ENCODE results near the gene DPP10.
"Not testable (repeated sequence)": the region's sequence is repeated elsewhere in the genome, so short reads cannot be mapped to it uniquely, and the experiment has no call there.

The DPP10 gene

DNA sequence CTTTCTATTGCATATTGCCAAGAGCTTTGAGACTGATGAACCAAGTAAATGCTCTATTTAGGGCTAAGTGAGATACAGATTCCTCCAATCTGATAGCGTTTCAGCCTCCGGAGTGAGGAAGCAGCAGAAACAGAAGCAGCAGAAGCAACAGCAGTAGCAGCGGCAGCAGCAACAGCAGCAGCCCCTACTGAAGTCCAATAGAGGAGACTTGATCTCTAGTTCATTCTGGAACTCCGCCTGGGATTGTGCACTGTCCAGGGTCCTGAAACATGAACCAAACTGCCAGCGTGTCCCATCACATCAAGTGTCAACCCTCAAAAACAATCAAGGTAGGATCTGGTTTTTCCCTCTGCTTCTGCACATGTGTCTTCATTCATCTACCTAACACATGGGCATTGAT is at the start of gene DPP10:
Gene DPP10, plus strand, starts transcription at position 132 of the 400 bp plus-strand sequence.
- no peak for DNase-seq

DNA sequence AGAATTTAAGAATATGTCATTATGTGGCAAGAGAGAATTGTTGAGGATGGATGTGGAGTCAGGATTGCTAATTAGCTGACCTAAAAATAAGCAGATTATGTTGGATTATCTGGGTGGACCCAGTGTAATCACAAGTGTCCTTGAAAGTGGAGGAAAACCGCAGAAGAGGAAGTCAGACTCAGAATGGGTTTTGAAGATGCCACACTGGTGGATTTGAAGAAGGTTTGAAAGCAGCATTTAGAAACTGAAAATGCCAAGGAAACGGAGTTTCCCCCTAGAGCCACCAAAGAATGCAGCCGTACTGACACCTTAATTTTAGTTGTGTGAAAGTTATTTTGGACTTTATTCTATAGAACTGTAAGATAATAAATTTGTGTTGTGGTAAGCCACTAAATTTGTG is 41.6 kb upstream of the DPP10 start:
- DNase-seq, result peak; percentile 1

DNA sequence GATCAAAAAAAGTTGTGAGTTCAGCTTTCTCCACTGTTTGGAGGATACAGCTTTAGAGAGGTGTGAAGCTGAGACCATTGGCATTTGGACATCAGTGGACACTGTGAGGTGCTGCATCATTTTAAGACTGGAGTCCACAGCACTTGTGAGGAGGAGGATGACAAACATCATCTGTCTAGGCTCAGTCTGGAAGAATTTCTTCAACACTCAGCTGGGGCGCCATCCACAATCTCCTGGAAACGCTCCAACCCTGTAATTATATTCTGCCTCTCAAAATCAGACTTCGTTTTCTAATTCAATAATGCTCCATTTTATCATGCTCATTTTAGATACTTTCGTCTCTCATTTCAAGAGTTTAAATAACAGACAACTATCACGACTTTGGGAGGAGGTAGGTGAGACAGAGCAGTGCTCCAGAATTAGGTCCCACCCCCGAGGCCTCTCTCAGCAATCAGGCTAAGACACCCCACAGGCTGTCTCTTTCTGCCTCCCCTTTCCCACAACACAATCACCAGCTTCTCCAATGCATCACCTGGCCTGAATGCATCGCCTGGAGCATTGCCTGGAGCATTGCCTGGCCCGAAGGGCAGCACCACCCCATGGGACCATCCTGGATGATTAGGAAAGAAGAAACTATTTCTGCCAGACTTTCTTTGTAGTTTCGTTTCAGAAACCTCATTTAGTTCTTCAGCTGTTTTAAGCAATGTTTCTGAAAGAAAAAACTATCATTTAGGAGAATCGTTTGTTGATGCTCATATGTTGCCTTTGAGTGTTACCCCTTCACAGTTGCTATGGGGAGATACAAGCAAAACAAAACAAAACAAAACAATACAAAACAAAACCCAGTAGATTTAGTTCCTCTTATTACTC is 37.0 kb upstream of the DPP10 start:
- DNase-seq, result no peak

DNA sequence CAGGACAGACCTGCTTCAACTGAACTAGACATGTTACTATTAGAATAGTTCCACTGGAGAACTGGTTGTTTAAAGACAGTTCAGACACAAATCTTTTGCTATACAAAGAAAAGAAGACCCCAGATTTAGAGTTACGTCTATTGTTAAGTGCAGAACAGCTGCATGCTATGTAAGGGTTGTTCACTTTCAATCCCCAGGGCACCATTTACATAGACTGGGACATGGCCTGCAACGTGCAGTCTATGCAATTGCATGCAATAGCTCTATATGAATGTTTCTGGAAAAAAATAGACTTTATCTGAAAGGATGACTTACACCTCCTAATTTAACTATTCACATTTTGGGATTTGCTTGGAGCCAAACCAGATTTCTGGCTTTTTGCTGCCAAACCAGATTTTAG is 36.1 kb upstream of the DPP10 start:
- no peak for DNase-seq

DNA sequence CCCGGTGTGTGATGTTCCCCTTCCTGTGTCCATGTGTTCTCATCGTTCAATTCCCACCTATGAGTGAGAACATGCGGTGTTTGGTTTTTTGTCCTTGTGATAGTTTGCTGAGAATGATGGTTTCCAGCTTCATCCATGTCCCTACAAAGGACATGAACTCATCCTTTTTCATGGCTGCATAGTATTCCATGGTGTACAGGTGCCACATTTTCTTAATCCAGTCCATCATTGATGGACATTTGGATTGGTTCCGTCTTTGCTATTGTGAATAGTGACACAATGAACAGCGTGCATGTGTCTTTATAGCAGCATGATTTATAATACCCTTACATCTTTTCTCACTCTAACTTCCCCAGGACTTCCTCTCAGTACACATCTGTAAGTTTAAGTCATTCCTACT is 35.1 kb upstream of the DPP10 start:
- DNase-seq, result not testable (repeated sequence)

DNA sequence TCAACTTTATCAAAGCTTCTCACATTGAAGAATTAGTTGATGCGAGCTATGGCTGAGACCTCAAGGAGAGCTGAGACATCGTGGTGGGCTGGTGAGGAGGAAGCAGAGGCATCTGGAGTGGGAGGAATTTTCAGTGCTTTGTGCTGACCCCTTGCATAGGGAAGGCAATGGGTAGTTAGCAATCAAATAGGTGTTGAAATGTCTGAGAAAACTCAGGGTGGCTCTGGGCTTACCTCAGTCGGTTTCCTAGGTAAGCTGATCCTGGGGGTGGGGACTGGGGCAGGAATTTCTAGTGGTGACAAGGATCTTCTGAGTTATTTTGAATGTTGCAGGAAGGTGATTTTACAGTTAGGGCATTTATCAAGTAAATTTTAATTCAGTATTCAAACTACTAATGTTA is 20.7 kb upstream of the DPP10 start:
- no peak for DNase-seq

DNA sequence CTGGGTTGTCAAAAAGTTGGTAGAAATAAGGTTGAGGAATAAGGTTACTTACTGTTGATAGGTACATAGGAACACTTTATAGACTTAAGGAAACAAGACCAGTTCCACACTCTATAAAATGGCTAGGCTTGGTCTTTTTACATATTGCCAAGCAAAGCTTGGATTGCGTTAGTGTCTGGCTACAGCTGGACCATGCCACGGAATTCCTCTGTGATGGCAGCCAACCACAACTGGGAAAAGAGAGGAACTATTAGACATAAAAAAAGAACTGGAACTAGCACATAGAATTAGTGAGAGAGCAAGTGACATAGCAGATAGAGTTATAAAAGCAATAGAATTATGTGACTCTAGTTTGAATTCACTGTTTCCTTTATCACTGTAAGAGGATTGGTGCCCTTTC is 17.7 kb upstream of the DPP10 start:
- DNase-seq, result no peak

DNA sequence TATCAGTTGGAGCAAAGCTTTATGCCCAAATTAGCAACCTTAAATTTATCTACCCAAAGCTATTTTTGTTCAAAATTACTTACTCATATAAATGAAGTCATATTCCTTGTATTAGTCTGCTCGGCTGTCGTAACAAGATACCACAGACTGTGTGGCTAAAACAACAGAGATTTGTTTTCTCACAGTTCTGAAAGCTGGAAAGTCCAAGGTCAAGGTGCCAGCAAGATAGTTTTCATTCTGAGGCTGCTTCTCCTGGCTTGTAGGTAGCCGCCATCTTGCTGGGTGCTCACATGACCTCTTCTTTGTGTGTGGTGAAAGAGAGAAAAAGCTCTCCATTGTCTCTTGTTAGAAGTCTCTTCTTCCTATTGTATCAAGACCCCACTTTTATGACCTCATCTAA is 15.7 kb upstream of the DPP10 start:
- no peak for DNase-seq

DNA sequence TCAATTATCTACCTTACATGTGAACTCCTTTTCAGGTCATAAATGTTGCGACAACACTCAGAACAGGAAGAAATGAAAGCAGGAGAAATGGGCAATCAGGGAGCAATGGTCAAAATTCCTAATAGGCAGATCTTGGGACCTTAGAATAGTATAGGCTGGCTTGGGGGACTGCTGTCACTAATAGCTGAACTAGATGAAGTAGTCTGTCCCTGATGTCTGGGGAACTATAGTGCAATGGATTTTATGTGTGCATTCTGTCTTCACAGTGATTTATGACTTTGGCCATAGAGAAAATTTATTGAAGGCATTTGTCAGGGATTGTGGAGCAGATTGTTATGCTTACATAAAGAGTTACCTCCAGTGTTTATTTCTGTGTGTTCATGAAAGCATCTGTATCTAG is 6.1 kb upstream of the DPP10 start:
- DNase-seq, result no peak

DNA sequence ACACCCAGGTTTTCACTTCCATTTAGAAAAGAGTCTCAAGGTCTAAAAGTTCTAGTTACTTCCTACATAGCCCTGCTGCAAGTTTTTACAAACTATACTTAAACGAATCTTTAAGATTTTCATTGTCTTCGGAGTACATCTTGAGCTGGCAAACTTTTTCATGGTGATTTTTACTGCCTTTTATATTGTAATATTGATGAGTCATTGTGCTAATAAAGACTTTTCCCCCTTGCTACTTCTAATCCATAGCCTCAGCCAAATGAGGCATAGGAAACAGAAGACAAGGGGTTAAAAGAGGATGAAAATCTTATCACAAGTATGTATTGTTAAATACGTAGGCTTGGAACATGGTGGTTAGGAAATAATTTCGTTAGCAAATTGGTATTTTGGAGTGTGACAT is 4.1 kb downstream of the DPP10 start:
- no peak for DNase-seq

DNA sequence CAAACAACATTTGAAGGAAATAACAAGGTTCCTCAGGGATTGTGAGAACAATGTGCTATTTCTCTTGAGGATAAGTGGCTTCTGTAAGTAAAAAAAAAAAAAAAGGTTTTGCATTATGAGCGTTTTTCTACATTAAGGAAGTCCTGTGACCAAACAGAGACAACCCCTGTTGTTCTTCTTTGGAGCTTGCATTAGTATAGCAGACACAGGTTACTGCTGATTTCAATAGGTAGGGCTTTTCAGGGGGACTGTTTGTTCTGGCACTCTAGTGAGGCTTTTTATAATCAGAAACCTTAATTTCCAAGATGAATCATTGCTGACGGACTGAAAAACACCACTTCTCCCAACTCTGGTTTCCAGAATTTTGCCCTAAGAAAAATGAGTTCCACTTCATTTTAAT is 8.2 kb downstream of the DPP10 start:
- DNase-seq, result no peak

DNA sequence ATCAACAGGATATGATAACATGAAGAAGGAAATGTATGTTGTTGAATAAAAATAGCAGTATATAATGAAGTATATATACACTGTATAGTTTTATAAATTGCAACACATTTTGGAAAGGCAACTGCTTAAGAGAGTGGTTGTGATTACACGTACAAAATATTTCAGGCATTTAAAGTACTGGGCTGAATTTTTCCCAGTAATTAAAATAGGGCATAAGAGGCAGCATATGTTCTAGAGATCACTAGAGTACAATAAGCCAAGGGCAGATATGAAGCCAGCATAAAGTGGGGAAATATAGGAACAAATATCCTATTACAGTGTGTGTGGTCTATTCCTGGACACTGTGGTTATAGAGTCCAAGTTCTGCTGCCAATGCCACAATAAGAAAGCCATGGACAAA is 14.1 kb downstream of the DPP10 start:
- DNase-seq, result no peak

DNA sequence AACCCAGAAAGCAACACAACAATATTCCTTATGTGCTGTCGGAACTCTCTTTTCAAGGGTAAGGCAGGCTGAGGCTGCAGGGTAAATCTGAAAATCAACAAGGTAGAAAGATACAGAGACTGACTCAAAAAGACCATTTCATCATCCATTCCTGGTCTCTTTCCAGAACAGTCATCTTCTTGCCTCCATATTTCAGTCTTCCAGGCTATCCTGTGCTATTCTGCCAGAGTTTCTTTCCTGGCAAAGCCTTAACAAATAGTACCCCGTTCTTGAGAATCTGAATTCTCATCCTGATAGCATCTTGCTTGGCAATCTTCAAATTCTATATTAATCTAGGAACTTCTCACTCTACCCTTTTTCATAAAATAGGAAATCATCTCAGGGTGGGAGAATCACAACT is 15.5 kb downstream of the DPP10 start:
- DNase-seq, result no peak

DNA sequence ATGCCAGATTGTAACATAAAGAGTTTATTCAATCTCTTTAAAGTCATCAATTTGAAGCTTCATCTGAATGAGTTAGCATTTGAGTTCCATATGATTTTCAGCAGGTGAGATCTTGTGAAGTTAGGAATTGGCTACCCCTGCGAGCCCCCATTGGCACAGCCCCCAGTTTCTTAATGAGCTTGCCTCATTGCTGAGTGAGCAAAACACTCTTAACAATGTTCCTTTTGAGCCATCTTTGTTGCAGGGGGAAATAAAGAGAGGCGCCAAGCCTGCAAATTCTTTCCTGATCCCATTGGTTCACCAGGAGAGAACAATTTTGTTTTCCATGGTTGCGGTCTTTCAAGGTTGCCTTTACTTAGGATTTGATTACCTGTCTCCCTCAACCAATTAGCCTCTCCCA is 18.7 kb downstream of the DPP10 start:
- no peak for DNase-seq

DNA sequence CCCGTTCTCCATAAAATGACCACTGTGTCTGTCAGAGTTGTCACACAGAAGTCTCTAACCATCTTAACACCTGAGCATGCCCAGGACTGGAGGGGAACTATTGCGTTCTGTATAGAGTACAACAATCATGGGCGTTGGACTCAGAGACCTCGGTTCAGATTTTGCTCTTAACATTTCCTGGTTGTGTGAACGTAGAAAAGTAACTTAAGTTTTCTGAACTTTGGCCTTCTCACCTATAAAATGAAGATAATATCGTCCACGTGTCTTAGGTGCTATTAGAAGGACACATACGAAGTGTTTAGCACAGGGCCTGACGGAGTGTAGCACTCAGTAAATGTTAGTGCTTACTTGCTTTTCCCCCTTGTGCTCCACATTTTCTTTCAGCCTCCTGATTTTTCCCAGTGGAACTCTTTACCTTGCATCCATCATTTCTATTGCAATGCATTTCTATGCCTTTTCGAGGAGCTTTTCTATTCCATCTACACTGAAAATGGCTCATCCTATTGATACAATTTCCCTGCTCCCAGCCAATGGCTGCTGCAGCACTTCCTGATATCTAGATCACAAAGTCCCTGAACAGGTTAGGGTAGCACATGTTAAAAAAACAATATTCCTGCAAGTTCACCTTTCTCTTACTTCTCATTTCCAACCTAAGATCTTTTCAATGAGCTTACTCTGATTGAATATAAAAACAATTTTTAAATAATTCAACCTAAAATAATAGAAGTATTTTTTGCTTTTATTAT is 22.7 kb downstream of the DPP10 start:
- no peak for DNase-seq

DNA sequence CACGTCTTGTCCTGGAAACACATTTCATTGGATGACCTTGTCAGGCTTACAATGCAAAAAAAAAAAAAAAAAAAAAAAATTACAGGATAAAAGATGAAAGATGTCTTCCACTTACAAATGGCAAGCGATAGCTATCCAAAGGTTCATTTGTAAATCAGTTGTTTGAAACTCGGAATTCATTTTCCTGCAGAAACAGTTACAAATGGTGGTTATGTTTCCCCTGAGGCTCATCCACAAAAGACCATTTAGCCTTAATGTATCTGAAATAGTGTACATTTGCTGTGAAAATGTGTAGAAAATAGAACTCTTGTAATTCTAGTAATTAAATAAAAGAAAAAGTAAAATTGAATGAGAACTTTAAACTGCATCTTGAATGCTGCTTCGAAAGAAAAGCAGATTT is 25.9 kb downstream of the DPP10 start:
- DNase-seq, result no peak

DNA sequence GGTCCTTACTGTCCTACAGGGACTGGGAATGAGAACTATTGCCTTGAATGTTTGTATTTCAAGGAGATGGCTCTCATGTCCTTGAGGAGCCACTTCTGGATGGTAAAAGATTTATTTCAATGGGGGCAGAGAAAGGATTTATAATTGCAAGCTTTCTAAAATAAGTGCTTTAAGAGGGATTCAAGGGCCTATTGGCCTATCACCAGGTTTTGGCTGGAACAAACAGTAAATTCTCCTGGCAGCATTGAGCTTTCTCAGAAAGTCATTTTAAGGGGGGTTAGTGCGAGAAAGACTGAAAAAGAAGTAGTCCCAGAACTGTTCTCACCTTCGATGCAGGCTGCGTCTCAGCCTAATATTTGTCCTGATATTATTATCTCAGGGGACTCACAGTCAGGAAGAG is 29.8 kb downstream of the DPP10 start:
- DNase-seq, result no peak

DNA sequence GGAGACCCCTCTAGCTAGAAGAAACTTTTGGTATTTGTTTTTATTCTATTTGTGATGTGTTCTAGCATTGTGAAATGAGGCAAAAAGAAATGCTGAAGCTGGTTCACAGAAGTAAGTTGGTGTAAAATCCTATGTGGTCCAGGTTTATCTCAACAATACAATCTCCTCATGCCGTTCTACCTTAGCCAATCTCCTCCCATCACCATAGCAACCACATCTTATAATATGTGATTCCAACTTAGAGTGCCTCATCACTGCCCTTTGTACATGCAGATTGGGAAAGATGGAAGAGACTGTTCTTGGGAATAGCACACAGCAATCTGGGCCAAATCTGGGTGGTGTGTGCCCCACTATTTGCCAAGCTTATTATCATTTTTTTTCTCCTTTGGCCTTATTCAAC is 30.3 kb downstream of the DPP10 start:
- DNase-seq, result no peak

DNA sequence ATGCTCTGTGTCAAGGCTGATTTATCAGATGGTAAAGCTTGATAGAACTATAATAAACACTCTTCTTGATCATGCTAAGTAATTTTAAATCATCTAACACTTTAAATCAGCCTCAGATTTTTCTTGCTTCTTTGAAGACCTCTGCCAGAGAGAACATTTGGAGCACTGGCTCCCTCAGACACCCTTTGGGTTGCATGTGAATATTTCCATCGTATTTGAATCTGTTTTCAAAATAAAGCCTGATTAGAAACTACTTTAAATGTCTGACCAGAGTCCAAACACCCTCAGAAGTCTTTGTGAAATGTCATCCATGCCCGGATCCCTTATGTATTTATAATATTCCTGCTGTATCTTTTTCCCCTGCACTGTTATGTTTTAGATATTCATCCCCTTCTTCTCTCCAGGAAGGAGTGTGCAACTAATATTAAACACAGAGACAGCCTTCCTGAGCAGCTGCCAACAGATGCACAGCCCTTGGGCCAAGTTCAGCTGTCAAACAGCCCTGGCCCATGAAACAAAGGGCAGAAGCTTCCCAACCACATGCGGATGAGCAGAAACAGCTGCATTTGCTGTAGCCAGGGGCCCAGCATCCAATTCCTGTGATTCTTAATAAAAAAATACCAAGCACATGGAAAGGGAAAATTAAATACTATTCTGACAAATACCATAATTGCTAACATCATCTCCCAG is 46.5 kb downstream of the DPP10 start:
- DNase-seq, result no peak

DNA sequence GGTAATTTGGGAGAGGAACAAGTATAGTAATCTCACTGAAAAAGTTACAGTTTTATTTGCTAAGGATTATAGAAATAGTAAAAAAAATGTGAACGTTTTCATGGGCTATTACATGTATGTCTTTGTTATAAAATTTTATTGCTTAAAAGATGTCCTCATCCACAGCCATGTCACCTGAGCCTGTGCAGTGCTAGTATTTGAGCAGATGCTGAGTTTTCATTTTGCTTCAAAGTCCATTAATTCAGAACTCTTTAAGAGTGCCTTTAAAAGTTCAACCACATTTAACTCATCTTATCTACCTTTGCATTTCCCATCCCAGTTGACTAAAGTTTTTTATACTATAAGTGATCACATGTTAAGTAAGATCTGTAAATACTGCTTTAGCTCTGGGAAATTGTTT is 52.6 kb downstream of the DPP10 start:
- DNase-seq, result no peak

DNA sequence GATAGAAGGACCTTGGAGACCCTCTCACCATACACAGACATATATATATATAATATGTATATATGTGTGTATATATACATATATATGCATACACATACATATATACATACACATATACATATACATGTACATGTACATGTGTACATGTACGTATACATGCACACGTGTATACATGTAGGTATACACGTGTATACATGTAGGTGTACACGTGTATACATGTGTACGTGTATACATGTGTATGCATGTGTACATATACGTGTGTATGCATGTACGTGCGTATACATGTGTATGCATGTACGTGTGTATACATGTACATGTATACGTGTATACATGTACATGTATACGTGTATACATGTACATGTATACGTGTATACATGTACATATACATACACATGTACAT is 54.5 kb downstream of the DPP10 start:
- DNase-seq, result no peak

DNA sequence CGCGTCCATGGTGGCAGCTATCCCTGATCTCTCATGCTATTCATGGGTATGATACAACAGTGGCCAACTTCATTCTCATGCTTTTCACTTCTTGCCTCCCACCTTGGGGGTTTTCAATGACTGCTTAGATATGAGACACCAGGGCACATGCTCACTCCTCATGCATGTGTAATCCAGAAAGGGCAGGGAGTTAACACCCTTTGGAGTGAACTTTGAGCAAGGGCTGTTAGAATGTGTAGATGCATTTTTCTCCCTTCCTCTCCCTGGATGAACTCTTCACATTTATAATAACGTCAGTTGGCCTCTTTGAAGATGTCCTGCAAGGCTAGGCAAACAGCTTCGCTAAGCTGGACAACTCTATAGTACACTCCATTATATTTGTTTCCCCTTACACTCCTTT is 56.7 kb downstream of the DPP10 start:
- DNase-seq, result no peak

DNA sequence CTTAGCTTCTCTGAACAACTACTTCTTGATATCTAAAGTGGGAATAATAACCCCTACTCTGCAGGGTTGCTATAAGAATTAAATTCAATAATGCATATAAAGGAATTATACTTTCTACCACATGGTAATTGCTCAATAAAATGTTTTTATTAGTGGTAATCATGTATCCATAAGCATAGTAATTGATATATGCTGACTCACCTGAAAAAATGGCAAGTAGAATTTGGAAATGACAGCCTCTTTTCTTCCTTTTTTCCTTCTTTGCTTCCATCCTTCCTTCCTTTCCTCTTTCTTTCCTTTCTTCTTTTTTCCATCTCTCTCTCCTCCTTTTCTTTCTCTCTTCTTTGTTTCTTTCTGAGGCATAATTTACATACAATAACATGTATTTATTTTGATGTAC is 65.3 kb downstream of the DPP10 start:
- DNase-seq, result no peak

DNA sequence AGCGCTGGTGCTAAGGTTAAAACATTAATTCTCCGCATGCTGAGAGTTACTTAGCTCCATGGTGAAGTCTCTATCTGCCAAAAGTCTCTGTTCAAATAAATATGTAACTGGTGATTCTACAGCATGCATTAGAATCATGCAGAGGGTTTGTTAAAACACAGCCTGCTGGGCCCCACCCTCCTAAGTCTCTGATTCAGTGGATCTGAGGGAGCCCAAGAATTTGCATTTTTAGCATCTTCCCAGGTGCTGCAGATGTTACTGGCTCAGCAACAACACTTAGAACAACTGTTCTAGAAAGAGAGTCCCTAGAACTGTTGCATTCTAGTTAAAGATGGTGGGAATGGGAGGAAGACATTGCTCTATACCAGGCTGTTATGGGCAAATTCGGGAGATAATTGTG is 73.4 kb downstream of the DPP10 start:
- DNase-seq, result no peak
